NCI-H146 (cell line): ENCODE data around the gene RNF157.

Experiments used
- DNase-seq: peaks from one replicate; lab custom pipeline; 2025; lab: John Stamatoyannopoulos, UW

RNF157 gene

GRCh38 chr17:76240461-76241203 is at the start of gene RNF157:
TSS of gene RNF157 (minus strand) at chr17:76240493. CDS start at chr17:76240240, 253 bp downstream.
- DNase-seq, result peak; percentile 69

DNA sequence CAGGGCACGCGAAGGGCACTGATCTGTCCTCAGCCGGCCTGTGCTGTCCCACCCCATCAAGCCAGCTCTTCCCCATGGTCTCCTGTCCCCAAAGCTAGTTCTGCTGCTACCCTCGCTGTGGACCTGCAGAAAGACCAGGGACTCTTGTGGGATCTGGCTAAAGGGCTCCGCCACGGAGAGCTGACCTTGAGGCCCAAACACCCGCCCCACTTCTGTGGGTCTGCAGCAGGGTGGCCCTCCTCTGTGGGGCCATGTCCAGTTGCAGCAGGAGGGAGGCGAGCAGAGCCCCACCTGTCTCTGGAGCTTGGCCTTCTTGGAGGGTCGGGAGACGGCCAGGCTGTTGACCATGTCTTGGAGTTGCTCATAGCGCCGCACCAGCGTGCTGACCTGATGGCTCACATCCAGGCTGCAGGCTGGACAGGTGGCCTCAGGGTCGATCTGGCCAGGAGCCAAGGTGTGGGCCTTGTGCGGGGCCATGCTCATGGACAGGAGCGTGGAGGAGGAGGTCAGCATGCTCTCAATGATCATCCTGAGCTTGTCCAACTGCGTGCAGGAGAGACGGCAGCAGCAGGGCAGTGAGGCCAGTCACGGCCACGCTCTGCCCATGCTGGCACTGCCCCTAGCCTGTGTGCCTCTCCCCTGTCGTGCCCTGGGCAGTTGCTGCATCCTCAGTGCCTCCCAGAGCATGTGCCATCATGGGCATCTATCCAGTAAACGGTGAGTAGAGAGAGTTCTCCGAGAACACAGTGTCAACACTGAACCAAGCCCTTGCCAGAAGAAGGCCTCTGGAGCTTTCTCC is 41.5 kb upstream of the RNF157 start:
- no peak for DNase-seq

GRCh38 chr17:76280650-76281049 is 40.4 kb upstream of the RNF157 start:
- DNase-seq, result no peak

GRCh38 chr17:76279742-76280287 is 39.5 kb upstream of the RNF157 start:
- no peak for DNase-seq

- DNase-seq, result peak; percentile 66
Measured at GRCh38 chr17:76278952-76279741, 38.9 kb upstream of the RNF157 start.

DNA sequence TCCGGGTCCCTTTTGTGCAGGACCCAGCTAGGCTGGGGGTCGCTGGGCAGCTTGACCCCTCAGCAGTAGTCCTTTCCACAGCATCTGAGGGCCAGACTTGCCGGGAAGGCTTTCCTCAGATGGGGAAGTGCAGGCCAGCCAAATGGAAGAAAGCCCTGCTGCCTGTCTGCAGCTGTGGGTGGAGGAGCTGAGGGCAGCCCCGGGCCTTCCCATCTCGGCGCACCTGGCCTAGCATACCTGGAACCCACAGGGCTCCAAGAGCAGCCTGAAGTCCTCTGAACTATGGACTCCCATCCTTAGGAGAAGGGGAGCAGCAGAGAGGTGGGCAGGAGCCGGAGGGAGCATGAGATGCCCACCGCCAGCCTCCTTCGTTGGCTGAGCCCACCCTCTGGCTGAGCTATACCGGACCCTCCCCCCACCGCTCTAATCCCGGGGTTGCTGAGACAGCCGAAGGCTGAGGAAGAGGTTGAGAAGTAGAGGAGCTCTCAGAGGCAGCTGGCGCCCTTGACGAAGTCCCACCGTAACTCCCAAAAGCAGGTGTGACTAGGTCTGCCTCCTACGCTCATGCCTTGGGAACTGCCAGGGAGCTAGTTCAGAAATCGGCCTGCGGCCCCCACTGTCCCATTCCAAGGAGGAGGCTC is 38.1 kb upstream of the RNF157 start:
- DNase-seq, result no peak

DNA sequence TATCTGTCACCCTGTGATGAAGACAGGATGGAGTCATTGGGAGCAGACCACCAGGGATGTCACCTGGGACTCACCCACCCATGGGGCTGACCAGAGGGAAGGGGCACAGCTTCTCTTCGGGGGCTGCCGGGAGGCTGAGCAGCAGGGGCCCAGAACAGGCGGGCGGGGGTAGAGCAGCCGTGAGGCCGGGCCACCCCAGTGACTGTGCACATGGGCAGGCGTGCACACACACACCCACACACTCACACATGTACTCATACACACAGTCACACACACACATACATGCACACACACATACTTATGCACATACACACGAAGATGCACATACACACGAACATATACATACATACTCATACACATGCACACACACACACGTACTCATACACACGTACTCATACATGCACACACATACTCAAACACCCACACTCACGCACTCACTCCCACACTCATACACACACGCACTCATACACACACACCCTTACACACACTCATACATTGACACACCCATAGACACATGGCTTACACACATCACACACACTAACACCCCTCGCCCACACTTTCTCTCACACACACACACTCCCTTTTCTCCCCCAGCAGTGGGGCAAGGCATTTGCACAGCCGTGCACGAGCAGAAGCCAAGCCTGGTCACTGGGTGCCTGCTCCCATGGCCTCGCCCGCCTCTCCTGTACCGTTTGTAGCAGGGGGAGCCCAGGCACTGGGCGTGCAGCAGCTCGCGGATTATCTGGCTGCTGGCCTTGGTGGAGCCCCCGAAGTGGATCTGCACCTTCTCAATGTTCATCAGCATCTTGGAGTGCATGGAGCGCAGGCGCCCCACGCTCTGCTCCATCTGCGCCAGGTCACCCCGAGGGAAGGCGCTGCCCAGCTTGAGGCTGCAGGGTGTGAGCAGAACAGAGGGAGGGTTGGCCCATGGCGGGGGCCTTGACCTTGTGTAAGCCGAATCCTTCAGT is 37.3 kb upstream of the RNF157 start:
- DNase-seq, result no peak

DNA sequence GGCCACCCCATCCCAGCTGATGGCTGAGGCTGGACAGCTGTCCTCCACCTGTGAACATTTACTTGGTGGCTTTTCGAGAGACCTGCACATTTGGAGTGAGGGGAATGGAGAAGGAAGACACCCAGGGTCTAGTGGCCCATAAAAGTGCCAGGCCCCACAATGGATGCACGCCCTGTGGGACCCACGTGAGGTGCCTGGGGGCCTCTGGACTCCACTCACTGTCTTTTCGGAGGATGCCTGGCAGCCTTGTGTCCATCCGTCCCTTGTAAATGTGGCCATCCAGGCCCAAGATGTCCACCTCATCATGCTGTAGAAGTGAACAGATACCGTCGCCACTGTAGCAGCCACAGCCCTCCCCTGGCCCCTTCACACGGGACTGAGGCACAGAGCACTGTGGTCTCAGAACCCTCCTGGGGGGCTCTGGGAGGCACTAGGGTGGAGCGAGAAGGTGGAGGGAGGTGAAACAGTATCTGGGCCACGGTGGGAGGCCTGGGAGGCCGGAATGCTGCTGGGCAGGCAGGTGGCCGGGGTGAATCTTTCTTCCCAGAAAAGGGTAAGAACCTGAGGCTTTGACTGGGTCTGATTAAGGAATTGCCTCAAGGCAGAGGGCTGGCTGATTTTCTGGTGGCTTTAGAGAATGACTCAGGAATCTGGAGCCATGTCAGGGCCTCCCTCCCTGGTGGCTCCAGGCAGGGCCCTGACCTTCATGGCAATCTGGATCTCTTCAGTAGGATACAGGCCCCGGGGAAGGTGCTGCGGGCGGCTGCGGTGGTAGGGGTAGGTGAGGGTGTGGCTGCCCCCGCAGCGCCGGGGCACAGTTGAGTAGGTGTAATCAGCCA is 36.4 kb upstream of the RNF157 start:
- no peak for DNase-seq

DNA sequence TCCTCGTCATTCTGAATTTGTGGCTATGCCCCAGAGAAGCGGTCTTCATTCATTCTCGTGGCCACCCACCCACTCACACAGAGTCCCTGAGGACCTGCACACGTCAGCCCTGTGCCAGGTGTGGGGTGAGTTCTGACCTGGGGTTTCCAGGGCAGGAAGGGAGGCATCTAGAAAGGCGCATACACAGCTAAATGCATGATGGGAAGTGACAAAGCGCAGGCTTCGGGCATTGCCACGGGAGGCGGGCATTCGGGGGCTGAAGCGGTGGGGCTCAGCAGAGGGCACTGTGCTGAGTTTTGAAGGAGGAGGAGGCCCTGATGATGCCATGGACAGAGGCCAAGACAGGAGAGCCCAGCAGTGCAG is 35.8 kb upstream of the RNF157 start:
- no peak for DNase-seq

GRCh38 chr17:76275382-76276068 is 35.2 kb upstream of the RNF157 start:
- DNase-seq, result no peak

GRCh38 chr17:76274112-76274956 is 34.0 kb upstream of the RNF157 start:
- DNase-seq, result no peak

DNA sequence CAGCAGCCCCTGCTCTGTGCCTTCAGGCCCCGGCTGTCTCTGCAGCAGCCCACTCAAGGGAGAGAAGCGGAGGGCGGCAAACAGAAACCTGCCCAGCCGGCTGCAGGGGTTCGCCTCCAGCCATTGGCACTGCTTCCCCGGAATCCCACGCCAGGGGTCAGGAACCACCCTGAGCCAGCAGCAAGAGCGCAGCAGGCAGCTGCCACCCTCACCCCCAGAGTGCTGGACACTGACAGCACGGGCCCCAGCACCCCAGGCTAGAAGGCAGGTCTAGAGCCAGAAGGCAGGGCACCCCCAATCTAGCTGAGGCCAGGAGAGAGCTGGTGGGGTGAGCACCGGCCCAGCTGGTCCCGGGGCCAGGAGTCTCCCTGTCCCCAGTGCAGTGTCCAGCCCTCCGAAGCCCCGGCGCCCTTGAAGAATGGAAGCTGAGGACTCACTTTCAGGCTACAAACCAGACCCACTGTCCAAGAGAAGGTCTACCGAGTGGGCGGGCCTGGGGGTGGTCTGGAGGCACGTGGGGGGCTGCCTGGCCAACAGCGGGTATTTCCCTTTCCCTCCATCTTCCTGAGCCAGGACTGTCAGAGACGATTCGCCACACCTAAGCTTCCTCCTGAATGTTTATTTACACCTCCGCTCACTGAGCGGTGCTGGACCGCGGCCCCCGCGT is 33.3 kb upstream of the RNF157 start:
- DNase-seq, result no peak

- DNase-seq, result no peak
Measured at GRCh38 chr17:76272541-76273444, 32.5 kb upstream of the RNF157 start.

GRCh38 chr17:76271669-76272540 is 31.6 kb upstream of the RNF157 start:
- no peak for DNase-seq
